D721Med (cell line): ENCODE results near the gene KLRF2.

ENCODE experiments used
- DNase-seq: peaks from one replicate; pipeline ENCODE4 v3.0.0; 2011; ENCODE audit warnings: low spot score; ENCODE audit not compliant: insufficient read length
- FAIRE-seq: peaks from 2 replicates; lab custom pipeline; 2011; peaks lifted over from hg19 to GRCh38; lab: Jason Lieb, UNC
- TF ChIP-seq, protein P1 (sequence below): IDR thresholded peaks from 2 replicates; pipeline ENCODE4 v1.5.1; 2012; ENCODE audit warnings: mild to moderate bottlenecking, control low read depth; ENCODE audit not compliant: insufficient read depth; ENCODE audit errors: missing control alignments

Gene KLRF2

DNA sequence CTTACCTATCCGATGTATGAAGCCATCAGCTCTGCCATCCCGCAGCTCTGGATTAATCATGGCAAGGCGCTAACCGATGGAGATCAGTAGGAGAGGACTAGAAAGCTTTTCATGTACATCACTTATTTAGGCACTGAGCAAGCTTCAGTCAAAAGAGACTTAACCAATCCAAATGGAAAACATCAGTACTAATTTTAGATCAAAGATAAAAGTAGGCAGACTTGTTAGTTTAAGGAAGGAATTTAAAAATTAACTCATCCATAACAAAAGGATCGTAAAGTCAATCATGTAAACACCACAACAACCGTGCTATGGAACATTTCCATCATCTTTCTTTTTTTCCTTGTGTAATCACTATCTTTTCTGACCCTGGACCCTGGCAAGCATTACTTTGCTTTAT is 51.0 kb downstream of the KLRF2 start, which contains the start of gene CLEC2A:
CLEC2A (minus strand) TSS at position 101 of the 400 bp plus-strand sequence; CDS start at position 60, 41 bp downstream.
- TF ChIP-seq, protein P1, sequence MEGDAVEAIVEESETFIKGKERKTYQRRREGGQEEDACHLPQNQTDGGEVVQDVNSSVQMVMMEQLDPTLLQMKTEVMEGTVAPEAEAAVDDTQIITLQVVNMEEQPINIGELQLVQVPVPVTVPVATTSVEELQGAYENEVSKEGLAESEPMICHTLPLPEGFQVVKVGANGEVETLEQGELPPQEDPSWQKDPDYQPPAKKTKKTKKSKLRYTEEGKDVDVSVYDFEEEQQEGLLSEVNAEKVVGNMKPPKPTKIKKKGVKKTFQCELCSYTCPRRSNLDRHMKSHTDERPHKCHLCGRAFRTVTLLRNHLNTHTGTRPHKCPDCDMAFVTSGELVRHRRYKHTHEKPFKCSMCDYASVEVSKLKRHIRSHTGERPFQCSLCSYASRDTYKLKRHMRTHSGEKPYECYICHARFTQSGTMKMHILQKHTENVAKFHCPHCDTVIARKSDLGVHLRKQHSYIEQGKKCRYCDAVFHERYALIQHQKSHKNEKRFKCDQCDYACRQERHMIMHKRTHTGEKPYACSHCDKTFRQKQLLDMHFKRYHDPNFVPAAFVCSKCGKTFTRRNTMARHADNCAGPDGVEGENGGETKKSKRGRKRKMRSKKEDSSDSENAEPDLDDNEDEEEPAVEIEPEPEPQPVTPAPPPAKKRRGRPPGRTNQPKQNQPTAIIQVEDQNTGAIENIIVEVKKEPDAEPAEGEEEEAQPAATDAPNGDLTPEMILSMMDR: no peak
- FAIRE-seq (no peak), DNase-seq (no peak)

DNA sequence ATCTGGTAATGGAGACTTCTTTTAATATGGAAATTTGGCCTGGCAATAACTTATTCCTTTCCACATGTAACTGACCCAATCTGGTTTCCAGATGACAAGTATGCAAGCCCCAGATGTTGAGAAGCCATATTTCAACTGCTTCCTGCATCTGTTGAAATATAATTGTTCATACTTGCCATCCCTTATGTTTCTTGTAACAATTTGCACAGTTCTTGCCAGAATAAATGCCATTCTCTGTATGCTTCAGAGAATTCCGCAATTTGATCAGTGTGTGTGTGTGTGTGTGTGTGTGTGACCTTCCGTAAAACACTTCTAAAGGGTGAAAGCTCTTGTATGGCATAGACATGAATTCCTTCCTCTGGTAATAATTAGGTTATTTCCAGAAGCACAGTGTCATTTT is 52.7 kb downstream of the KLRF2 start:
- FAIRE-seq (no peak), DNase-seq (no peak)
- TF ChIP-seq, protein P1: no peak

DNA sequence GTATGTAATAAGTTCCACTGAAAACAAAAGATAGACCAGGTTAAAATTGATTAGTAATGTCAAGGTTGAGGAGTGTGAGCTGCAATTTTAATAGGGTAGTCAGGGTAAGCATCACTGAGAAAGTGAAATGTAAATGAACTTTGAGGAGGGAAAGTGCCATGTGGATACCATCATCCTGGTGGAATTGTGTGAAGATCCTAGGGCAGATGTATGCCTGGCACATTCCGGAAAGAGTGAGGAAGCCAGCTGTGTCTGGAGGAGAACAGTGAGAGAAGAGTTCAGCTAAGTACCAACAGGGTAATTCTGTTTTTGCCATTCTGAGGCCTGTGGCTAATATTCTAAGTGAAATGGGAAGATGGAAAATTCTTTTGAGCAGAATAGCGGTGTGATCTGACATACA is 53.7 kb downstream of the KLRF2 start:
- DNase-seq: no peak
- FAIRE-seq: no peak
- TF ChIP-seq, protein P1: no peak

DNA sequence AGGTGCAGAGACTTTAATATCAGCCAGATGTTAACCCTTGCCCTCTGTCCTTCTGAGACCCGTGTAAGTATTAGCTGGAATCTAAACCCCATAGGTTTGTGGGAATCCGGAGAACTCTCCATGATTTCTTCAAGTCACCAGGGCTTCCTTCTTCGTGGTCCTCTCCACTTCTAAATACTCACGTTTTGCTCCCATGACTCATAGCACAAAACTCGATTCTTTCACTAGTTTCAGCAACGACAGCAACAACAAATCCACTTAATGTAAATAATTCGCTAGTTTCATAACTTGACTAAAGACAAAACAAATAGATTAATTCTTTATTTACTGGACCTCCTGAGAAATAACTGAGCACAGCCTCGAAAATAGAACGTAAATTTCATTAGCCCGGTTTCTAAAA is 55.3 kb downstream of the KLRF2 start:
- no peak for FAIRE-seq
- TF ChIP-seq, protein P1: no peak
- no peak for DNase-seq

DNA sequence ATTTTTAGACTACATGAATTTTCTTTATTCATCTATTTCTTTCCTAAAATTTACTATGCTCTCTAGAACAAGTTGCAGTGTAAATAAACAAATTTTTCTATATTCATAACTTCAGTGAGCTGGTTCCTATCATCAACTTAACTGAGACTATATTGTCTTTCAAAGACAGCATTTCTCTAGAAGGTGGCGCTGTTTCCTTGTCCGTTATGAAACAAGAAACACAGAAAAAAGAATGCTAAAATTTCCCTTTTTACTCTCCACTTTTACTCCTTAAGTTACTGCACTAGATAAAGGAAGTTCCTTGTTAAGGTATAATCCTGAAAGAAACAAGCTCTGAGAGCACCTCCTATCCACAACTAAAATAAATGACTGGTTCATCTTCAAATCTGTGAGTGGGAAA is 59.1 kb downstream of the KLRF2 start:
- FAIRE-seq (no peak), DNase-seq (no peak)
- TF ChIP-seq, protein P1: peak; percentile 36

DNA sequence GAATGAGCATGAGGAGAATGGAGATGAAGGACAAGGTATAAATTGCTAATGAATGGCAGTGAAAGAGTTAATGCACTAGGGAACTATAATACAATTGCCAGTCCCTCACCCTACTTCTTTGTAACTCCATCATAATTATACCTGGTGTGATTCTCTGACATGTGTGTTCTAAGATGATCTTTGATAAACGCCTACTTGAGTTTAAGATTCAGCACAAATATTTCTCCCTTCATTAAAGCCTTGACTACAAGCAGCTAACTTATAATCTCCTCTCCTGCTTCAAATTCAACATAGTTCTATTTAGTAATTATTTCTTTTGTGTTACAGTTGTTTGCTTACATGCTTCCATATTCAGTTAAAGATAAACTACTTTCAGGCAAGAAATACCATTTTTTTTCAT is 60.5 kb downstream of the KLRF2 start:
- TF ChIP-seq, protein P1: no peak
- no peak for DNase-seq
- FAIRE-seq: no peak

DNA sequence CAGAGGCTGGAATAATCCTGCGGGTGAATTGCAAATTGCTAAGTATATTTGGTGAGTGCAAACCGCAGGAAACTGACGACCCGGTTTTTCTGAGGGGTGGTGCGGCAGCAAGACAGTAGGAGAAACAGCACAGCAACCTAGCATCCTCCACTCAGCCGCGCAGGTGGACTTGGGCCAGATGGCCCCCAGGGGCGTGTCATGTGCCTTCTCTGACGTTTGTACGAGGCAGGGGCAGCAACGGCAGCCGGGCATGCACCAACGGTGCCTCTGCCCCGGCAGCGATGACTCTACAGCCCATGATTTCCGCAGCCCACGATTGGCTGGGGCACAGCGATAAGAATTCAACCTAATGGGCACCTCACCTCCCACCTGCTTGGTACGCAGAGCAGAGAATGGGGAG is 62.0 kb downstream of the KLRF2 start:
- FAIRE-seq: no peak
- TF ChIP-seq, protein P1: no peak
- no peak for DNase-seq
